Kidney (tissue), 14 donors: ENCODE measurements around the gene ADGRA3. TPM values are rescaled to one million over a fixed set of nuclear protein-coding genes. Genes with fewer than 3 reads are reported as not detected.

Source experiments
- DNase-seq, 5 donors: peaks; one replicate each; pipeline ENCODE4 v3.0.0-alpha.2; 2013 to 2020
- FAIRE-seq: peaks from 2 replicates; lab custom pipeline; 2012; peaks lifted over from hg19 to GRCh38; lab: Jason Lieb, UNC
- H3K27ac ChIP-seq, 2 donors: one replicate each; pipeline ENCODE4 v1.7.0; 2013; ENCODE audit warnings: low read depth in 2 of 2, low read length in 2 of 2, inconsistent platforms in 1 of 2
- H3K27me3 ChIP-seq: one replicate; pipeline ENCODE4 v1.7.1; 2013; ENCODE audit warnings: low read length, inconsistent platforms; ENCODE audit not compliant: control insufficient read depth, insufficient read depth
- H3K36me3 ChIP-seq, 3 donors: one replicate each; pipeline versions ENCODE4 v1.7.0 to v1.7.1; 2013; ENCODE audit warnings: low read length in 3 of 3, control low read depth in 1 of 3, inconsistent platforms in 1 of 3; ENCODE audit not compliant: insufficient read depth in 3 of 3, control insufficient read depth in 2 of 3
- H3K4me1 ChIP-seq, 3 donors: one replicate each; pipeline versions ENCODE4 v1.7.0 to v1.7.1; 2013; ENCODE audit warnings: low read length in 3 of 3, inconsistent platforms in 1 of 3, low read depth in 1 of 3; ENCODE audit not compliant: control insufficient read depth in 2 of 3, insufficient read depth in 2 of 3
- H3K4me3 ChIP-seq, 3 donors: one replicate each; pipeline versions ENCODE4 v1.7.0 to v1.8.1; 2013; ENCODE audit warnings: low read length in 3 of 3, control low read depth in 1 of 3, inconsistent platforms in 1 of 3
- H3K9ac ChIP-seq, 3 donors: one replicate each; pipeline versions ENCODE4 v1.7.0 to v1.7.1; 2013; ENCODE audit warnings: low read length in 3 of 3, control low read depth in 1 of 3, inconsistent platforms in 1 of 3
- H3K9me3 ChIP-seq, 3 donors: one replicate each; pipeline versions ENCODE4 v1.7.0 to v1.7.1; 2013; ENCODE audit warnings: low read length in 3 of 3, control low read depth in 1 of 3, inconsistent platforms in 1 of 3; ENCODE audit not compliant: control insufficient read depth in 2 of 3, insufficient read depth in 1 of 3
- intact Hi-C: fragments of 100-400 bp; cut with DNase I; formaldehyde crosslinking; loops from one replicate; pipeline ENCODE4 v1.11.1; 2022
- polyA plus RNA-seq: library from polyadenylated mRNA; stranded (reverse); fragments of 350-450 nt; fragmentation: Illumina TruSeq; extraction: RNeasy Lipid Tissue Mini Kit (QIAGEN cat#74804); gene quantifications from one replicate; pipeline ENCODE4 v1.2.3, GENCODE V29; 2014; ENCODE audit warnings: low read depth, low replicate concordance; ENCODE audit not compliant: insufficient read depth
- total RNA-seq: library from RNA; stranded (reverse); fragmentation: NEBNext Ultra II Directional; extraction: Animal tissue kit (Norgen Biotek cat#: 25700); gene quantifications from one replicate; pipeline ENCODE4 v1.2.1, GENCODE V29; 2021
- TF ChIP-seq, protein P1 (sequence below): IDR thresholded peaks from 3 replicates; pipeline ENCODE4 v1.5.1; 2012; ENCODE audit warnings: mild to moderate bottlenecking, moderate library complexity, borderline replicate concordance; ENCODE audit not compliant: insufficient read depth; ENCODE audit errors: extremely low read depth
- donor health status: control.
- donor health status: control.
- donor health status: control.
- donor health status: control.
- donor health status: control.
- donor health status: DM: yes; HTN: yes; CAD: no.
- donor health status: Normal renal cell carcinoma (clear cell type).

ADGRA3 gene
- total and polyA plus RNA-seq, 2 donors from 2014 or later: 8.2 to 28.7 TPM

GRCh38 chr4:22440999-22441398, 74.9 kb downstream of the ADGRA3 start:
- Histone ChIP-seq H3K36me3 (peaks cover 0 to 8% (median 6%) of the 10 kb centered on the region in 3 donors), H3K9me3 (no peaks in the 10 kb centered on the region), H3K27ac (no peak overlapping the region), H3K9ac (no peak overlapping the region), H3K27me3 (no peaks in the 10 kb centered on the region), H3K4me1 (no peaks in the 10 kb centered on the region), H3K4me3 (no peak overlapping the region)
- TF ChIP-seq, protein P1, sequence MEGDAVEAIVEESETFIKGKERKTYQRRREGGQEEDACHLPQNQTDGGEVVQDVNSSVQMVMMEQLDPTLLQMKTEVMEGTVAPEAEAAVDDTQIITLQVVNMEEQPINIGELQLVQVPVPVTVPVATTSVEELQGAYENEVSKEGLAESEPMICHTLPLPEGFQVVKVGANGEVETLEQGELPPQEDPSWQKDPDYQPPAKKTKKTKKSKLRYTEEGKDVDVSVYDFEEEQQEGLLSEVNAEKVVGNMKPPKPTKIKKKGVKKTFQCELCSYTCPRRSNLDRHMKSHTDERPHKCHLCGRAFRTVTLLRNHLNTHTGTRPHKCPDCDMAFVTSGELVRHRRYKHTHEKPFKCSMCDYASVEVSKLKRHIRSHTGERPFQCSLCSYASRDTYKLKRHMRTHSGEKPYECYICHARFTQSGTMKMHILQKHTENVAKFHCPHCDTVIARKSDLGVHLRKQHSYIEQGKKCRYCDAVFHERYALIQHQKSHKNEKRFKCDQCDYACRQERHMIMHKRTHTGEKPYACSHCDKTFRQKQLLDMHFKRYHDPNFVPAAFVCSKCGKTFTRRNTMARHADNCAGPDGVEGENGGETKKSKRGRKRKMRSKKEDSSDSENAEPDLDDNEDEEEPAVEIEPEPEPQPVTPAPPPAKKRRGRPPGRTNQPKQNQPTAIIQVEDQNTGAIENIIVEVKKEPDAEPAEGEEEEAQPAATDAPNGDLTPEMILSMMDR: no peak
- intact Hi-C loops: no loop called here
- no peak for FAIRE-seq
- no peak for DNase-seq

DNA sequence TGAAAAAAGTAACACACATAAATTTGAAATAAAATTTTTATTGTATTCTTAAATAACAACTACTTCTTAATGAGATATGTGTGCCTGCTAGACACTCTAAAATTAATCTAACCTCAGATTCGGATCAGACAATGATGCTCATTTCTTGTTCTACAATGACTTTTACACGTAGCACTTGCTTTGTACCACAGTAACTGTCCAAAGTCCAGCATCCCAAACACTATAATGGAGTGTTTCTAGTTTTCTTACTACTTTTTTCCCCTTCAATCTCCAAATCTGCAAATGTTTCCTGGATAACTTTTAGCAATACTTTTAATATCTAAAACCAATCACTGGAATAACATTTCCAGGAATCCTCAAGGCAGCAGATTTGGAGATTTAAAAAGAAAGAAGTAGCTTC, 75.9 kb downstream of the ADGRA3 start:
- FAIRE-seq: no peak
- H3K9me3 ChIP-seq: no peaks in the 10 kb centered on the region
- no peaks in the 10 kb centered on the region for H3K4me1 ChIP-seq
- intact Hi-C loops: no loop called here
- no peak overlapping the region for H3K27ac ChIP-seq
- no peak overlapping the region for H3K4me3 ChIP-seq
- H3K9ac ChIP-seq: no peak overlapping the region
- H3K27me3 ChIP-seq: no peaks in the 10 kb centered on the region
- peaks cover 2 to 7% (median 6%) of the 10 kb centered on the region in 3 donors for H3K36me3 ChIP-seq
- no peak for DNase-seq
- TF ChIP-seq, protein P1: no peak

GRCh38 chr4:22435652-22436051, 80.2 kb downstream of the ADGRA3 start:
- intact Hi-C loops: no loop called here
- H3K36me3 ChIP-seq: peaks cover 0 to 3% (median 2%) of the 10 kb centered on the region in 3 donors
- no peaks in the 10 kb centered on the region for H3K9me3 ChIP-seq
- TF ChIP-seq, protein P1: no peak
- no peak for DNase-seq
- H3K4me1 ChIP-seq: no peaks in the 10 kb centered on the region
- H3K4me3 ChIP-seq: no peak overlapping the region
- no peaks in the 10 kb centered on the region for H3K27me3 ChIP-seq
- no peak overlapping the region for H3K9ac ChIP-seq
- H3K27ac ChIP-seq: no peak overlapping the region
- FAIRE-seq: no peak

DNA sequence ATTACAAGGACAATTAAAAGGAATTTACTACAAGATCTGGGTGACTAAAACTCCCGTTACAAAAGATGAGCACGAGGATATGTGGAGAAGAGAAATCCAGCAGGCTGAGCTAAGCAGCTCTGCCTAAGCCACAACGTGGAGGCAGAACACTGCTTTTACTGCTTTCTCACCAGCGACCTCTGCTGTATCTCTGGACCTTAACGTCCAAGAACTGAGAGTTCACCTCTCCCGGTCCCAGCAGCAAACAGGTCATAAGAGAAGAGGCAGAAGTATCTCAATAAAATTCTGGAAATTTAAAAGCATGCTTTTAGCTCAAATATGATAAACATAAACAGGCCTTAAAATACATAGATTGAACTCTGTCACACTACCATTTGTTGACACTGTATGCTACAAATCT, 81.0 kb downstream of the ADGRA3 start:
- DNase-seq (peak in 4 of 5 donors; percentile 36 to 71 (median 46)), FAIRE-seq (peak; percentile 42)
- Histone ChIP-seq H3K4me3 (no peak overlapping the region), H3K36me3 (peaks cover 0 to 3% (median 2%) of the 10 kb centered on the region in 3 donors), H3K9ac (no peak overlapping the region), H3K9me3 (no peaks in the 10 kb centered on the region), H3K27ac (no peak overlapping the region), H3K4me1 (no peaks in the 10 kb centered on the region), H3K27me3 (no peaks in the 10 kb centered on the region)
- TF ChIP-seq, protein P1: peak; percentile 46
- intact Hi-C loops: no loop called here
